OCI-LY7 (cell line): Measurements from ENCODE around the gene DICER1. TPM values are rescaled to one million over a fixed set of nuclear protein-coding genes. Genes with fewer than 3 reads are reported as not detected.

ENCODE experiments used
- BruUV-seq: library from RNA; stranded (reverse); fragments of 400-500 nt; replicated peaks from 2 replicates; lab custom pipeline; 2021; lab: Mats Ljungman, UMichigan
- CTCF ChIA-PET: fragments of 300-600 bp; sonication (Branson Sonifier 250); formaldehyde crosslinking; loops from one replicate; lab custom pipeline; 2022; ENCODE audit warnings: antibody characterized with exemption; ENCODE audit not compliant: unreplicated experiment; lab: Charles Lee
- POLR2A ChIA-PET: fragments of 300-600 bp; sonication (Branson Sonifier 250); formaldehyde crosslinking; loops from one replicate; lab custom pipeline; 2022; ENCODE audit warnings: antibody characterized with exemption; lab: Charles Lee
- DNase-seq: peaks from one replicate; pipeline ENCODE4 v3.0.0-alpha.2; 2015; ENCODE audit warnings: low spot score
- H2AFZ ChIP-seq: fragments of 200-600 bp; sonication (generic), shearing (Covaris generic); 2 replicates; pipeline ENCODE4 v1.6.1; 2014; ENCODE audit warnings: mild to moderate bottlenecking, antibody characterized with exemption, low read length, moderate library complexity
- H3K27ac ChIP-seq: fragments of 200-600 bp; sonication (generic); 2 replicates; pipeline ENCODE4 v1.5.1; 2014; ENCODE audit warnings: mixed run types, low read depth, mild to moderate bottlenecking, moderate library complexity, low read length, inconsistent platforms; ENCODE audit not compliant: poor library complexity, severe bottlenecking
- H3K36me3 ChIP-seq: fragments of 200-600 bp; sonication (generic); 2 replicates; pipeline ENCODE4 v1.6.1; 2014; ENCODE audit warnings: mild to moderate bottlenecking, antibody characterized with exemption, low read length, moderate library complexity, mixed read lengths; ENCODE audit not compliant: insufficient read depth
- H3K4me1 ChIP-seq: fragments of 200-600 bp; sonication (generic); 2 replicates; pipeline ENCODE4 v1.5.1; 2014; ENCODE audit warnings: mild to moderate bottlenecking, low read length; ENCODE audit not compliant: insufficient read depth, poor library complexity, severe bottlenecking
- H3K4me2 ChIP-seq: fragments of 200-600 bp; sonication (generic); 2 replicates; pipeline ENCODE4 v1.6.1; 2014; ENCODE audit warnings: mild to moderate bottlenecking, low read length
- H3K4me3 ChIP-seq: fragments of 200-600 bp; sonication (generic); 2 replicates; pipeline ENCODE4 v1.5.1; 2014; ENCODE audit warnings: mild to moderate bottlenecking, low read depth, low read length; ENCODE audit not compliant: poor library complexity, severe bottlenecking
- H3K79me2 ChIP-seq: fragments of 200-600 bp; sonication (generic); 2 replicates; pipeline ENCODE4 v1.6.1; 2016; ENCODE audit warnings: low read depth, mild to moderate bottlenecking, low read length, moderate library complexity, mixed read lengths; ENCODE audit not compliant: insufficient read depth
- H3K9me2 ChIP-seq: fragments of 200-600 bp; sonication (generic); 2 replicates; pipeline ENCODE4 v1.6.1; 2016; ENCODE audit warnings: mild to moderate bottlenecking, low read length, mixed read lengths; ENCODE audit not compliant: insufficient read depth
- H3K9me3 ChIP-seq: fragments of 200-600 bp; sonication (generic); 2 replicates; pipeline ENCODE4 v1.6.1; 2014; ENCODE audit warnings: mild to moderate bottlenecking, mixed run types, low read length, mixed read lengths
- H4K20me1 ChIP-seq: fragments of 200-600 bp; sonication (generic); 2 replicates; pipeline ENCODE4 v1.6.1; 2014; ENCODE audit warnings: mild to moderate bottlenecking, antibody characterized with exemption, low read length, moderate library complexity, mixed read lengths; ENCODE audit not compliant: insufficient read depth
- CTCF ChIP-seq: fragments of 200-600 bp; sonication (generic); conservative IDR thresholded peaks from 2 replicates; pipeline ENCODE4 v1.5.1; 2014; ENCODE audit warnings: mild to moderate bottlenecking, antibody characterized with exemption, low read length, moderate library complexity, mixed read lengths
- EZH2phosphoT487 ChIP-seq: fragments of 200-600 bp; sonication (generic); IDR thresholded peaks from 2 replicates; pipeline ENCODE4 v1.6.1; 2018; ENCODE audit warnings: low read depth, borderline replicate concordance, mild to moderate bottlenecking, mixed run types, antibody characterized with exemption, low read length, moderate library complexity, mixed read lengths
- intact Hi-C: fragments of 100-400 bp; cut with micrococcal nuclease; formaldehyde crosslinking; loops from one replicate; pipeline ENCODE4 v1.10.0; 2022; ENCODE audit not compliant: unreplicated experiment
- total RNA-seq, 2 experiments: library from RNA; depleted of rRNA in 1 of 2; stranded (reverse); fragments of >200 nt in 1 of 2; shearing (Covaris generic) in 1 of 2; gene quantifications; 2 replicates each; pipeline ENCODE4 v1.2.3, GENCODE V29; 2014 to 2022

Gene DICER1
- total RNA-seq, 2 experiments from 2014 or later = 60.3 to 62.2 TPM

GRCh38 chr14:95065411-95065810 lies 91.9 kb downstream of the DICER1 start:
- TF ChIP-seq EZH2phosphoT487 (no peak), CTCF (no peak)
- no peaks in the 10 kb centered on the region for H3K9me2 ChIP-seq
- H3K4me3 ChIP-seq = no peak overlapping the region
- no peak overlapping the region for H2AFZ ChIP-seq
- POLR2A ChIA-PET = no interaction called here
- H4K20me1 ChIP-seq = no peaks in the 10 kb centered on the region
- no peaks in the 10 kb centered on the region for H3K36me3 ChIP-seq
- CTCF ChIA-PET = no interaction called here
- no peaks in the 10 kb centered on the region for H3K9me3 ChIP-seq
- H3K4me1 ChIP-seq = no peaks in the 10 kb centered on the region
- no TSS peak for BruUV-seq
- no peak for DNase-seq
- no peaks in the 10 kb centered on the region for H3K79me2 ChIP-seq
- H3K4me2 ChIP-seq = no peak overlapping the region
- intact Hi-C loops = no loop called here
- H3K27ac ChIP-seq = no peak overlapping the region

- no peaks in the 10 kb centered on the region for H3K79me2 ChIP-seq
- no TSS peak for BruUV-seq
- CTCF ChIA-PET = no interaction called here
Measured at GRCh38 chr14:95064734-95065133, 92.6 kb downstream of the DICER1 start.

GRCh38 chr14:95064256-95064655 lies 93.1 kb downstream of the DICER1 start:
- no peaks in the 10 kb centered on the region for H3K79me2 ChIP-seq
- TF ChIP-seq EZH2phosphoT487 (no peak), CTCF (no peak)
- no TSS peak for BruUV-seq
- no peak overlapping the region for H2AFZ ChIP-seq
- no peaks in the 10 kb centered on the region for H3K4me1 ChIP-seq
- H3K4me3 ChIP-seq = no peak overlapping the region
- no peak for DNase-seq
- no peaks in the 10 kb centered on the region for H3K9me3 ChIP-seq
- no peak overlapping the region for H3K27ac ChIP-seq
- no peaks in the 10 kb centered on the region for H4K20me1 ChIP-seq
- intact Hi-C loops = no loop called here
- H3K4me2 ChIP-seq = no peak overlapping the region
- ChIA-PET CTCF (no interaction called here), POLR2A (no interaction called here)
- H3K36me3 ChIP-seq = no peaks in the 10 kb centered on the region
- H3K9me2 ChIP-seq = no peaks in the 10 kb centered on the region

More at GRCh38 chr14:95064734-95065133, 92.6 kb downstream of the DICER1 start:
- H3K4me3 ChIP-seq = no peak overlapping the region
- no peak overlapping the region for H3K27ac ChIP-seq
- no peaks in the 10 kb centered on the region for H4K20me1 ChIP-seq
- H3K9me3 ChIP-seq = no peaks in the 10 kb centered on the region
- TF ChIP-seq CTCF (no peak), EZH2phosphoT487 (no peak)
- POLR2A ChIA-PET = no interaction called here
- DNase-seq = no peak
- no peak overlapping the region for H3K4me2 ChIP-seq
- H2AFZ ChIP-seq = no peak overlapping the region
- no peaks in the 10 kb centered on the region for H3K9me2 ChIP-seq
- intact Hi-C loops = no loop called here
- no peaks in the 10 kb centered on the region for H3K4me1 ChIP-seq
- no peaks in the 10 kb centered on the region for H3K36me3 ChIP-seq
